ENCODE measurements around the gene CACNA1B.

CACNA1B gene

GRCh38 chr9:138060365-138060764, 182.8 kb downstream of the CACNA1B start:
- DNase-seq: no peak

GRCh38 chr9:138060881-138061280, 183.3 kb downstream of the CACNA1B start:
- DNase-seq: no peak

- no peak for DNase-seq
These were observed 184.0 kb downstream of the CACNA1B start for GRCh38 chr9:138061631-138062030.

- DNase-seq: no peak
These were observed 184.6 kb downstream of the CACNA1B start for GRCh38 chr9:138062196-138062595.

GRCh38 chr9:138063033-138063432, 185.5 kb downstream of the CACNA1B start:
- no peak for DNase-seq

- no peak for DNase-seq
These were observed 186.2 kb downstream of the CACNA1B start for GRCh38 chr9:138063785-138064184.

GRCh38 chr9:138064547-138064946, 187.0 kb downstream of the CACNA1B start:
- DNase-seq: no peak

- DNase-seq: no peak
These were observed 187.7 kb downstream of the CACNA1B start for GRCh38 chr9:138065287-138065686.

GRCh38 chr9:138066049-138066448, 188.5 kb downstream of the CACNA1B start:
- no peak for DNase-seq

GRCh38 chr9:138067613-138068367, 190.2 kb downstream of the CACNA1B start:
- no peak for DNase-seq

- DNase-seq: no peak
These were observed 191.0 kb downstream of the CACNA1B start for GRCh38 chr9:138068601-138069035.

GRCh38 chr9:138069731-138070456, 192.3 kb downstream of the CACNA1B start:
- DNase-seq: no peak

- DNase-seq: no peak
These were observed 193.2 kb downstream of the CACNA1B start for GRCh38 chr9:138070815-138071214.

GRCh38 chr9:138071292-138071691, 193.7 kb downstream of the CACNA1B start:
- no peak for DNase-seq

GRCh38 chr9:138071731-138072130, 194.1 kb downstream of the CACNA1B start:
- no peak for DNase-seq

- DNase-seq: no peak
These were observed 194.7 kb downstream of the CACNA1B start for GRCh38 chr9:138072161-138072842.

GRCh38 chr9:138072897-138073296, 195.3 kb downstream of the CACNA1B start:
- DNase-seq: no peak

GRCh38 chr9:138073408-138073807, 195.8 kb downstream of the CACNA1B start:
- DNase-seq: no peak

- no peak for DNase-seq
These were observed 196.2 kb downstream of the CACNA1B start for GRCh38 chr9:138073808-138074207.

- DNase-seq: no peak
These were observed 196.9 kb downstream of the CACNA1B start for GRCh38 chr9:138074516-138074915.

GRCh38 chr9:138075496-138075895, 197.9 kb downstream of the CACNA1B start:
- DNase-seq: no peak

GRCh38 chr9:138075961-138076649, 198.5 kb downstream of the CACNA1B start:
- DNase-seq: no peak

- DNase-seq: no peak
These were observed 199.0 kb downstream of the CACNA1B start for GRCh38 chr9:138076650-138077009.
